SK-N-MC (cell line): ENCODE results near the gene GPR84.

Experiments used
- EZH2 ChIP-seq: fragments of 200-600 bp; sonication (generic); IDR thresholded peaks from one replicate; pipeline ENCODE4 v1.6.1; 2017; ENCODE audit warnings: antibody characterized with exemption
- FOXP2 ChIP-seq: optimal IDR thresholded peaks from 2 replicates; pipeline ENCODE3; 2011; ENCODE audit warnings: mild to moderate bottlenecking, moderate library complexity; ENCODE audit not compliant: insufficient read depth; ENCODE audit errors: extremely low read length, control extremely low read depth
- POLR2AphosphoS5 ChIP-seq: IDR thresholded peaks from 2 replicates; pipeline ENCODE4 v1.6.1; 2012; ENCODE audit warnings: mild to moderate bottlenecking, low read depth, low read length, borderline replicate concordance

DNA sequence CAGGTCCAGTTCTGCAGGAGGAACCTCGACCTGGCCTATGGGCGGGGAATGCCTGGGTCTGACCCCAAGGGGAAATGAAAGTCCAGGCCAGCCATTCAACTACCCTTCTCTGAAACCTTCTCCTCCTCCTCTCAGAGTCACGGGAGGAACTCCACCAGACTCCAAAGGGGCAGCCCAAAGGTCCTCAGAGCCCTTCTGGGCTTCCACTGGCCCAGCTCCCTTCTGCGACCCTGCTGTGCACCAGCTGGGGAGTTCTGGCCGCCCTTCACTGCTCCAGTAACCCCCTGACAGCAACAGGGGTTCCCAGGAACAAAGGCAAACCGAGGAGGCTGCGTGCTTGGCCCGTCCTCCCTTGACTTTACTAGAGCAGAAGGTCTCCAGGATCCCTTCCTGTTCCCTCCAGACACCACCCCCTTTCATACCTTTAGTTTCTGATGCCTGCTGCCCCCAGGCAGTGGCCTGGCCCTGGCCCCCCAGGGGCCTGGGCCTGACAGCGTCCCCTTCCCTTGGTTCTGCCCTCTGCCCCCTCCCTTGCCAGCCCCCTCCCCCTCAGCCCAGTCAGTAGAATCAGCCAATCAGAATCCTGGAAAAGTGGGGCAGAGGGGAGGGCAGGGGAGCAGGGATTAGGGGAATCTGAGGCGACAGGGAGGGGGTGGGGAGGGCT is 21.1 kb upstream of the GPR84 start:
- TF ChIP-seq EZH2 (no peak), POLR2AphosphoS5 (no peak), FOXP2 (no peak)
